ENCODE data around the gene KRT74.

The KRT74 gene

GRCh38 chr12:52581481-52581880, 7.8 kb upstream of the KRT74 start:
- no peak for TF ChIP-seq CTCF (conservative IDR thresholded peaks at IDR 0.05)
- TF ChIP-seq ZFX (IDR thresholded peaks at IDR 0.05): no peak
- H3K27ac ChIP-seq: no peak overlapping the region

- TF ChIP-seq CTCF (conservative IDR thresholded peaks at IDR 0.05): no peak
- no peak overlapping the region for H3K27ac ChIP-seq
These were observed 7.4 kb upstream of the KRT74 start for GRCh38 chr12:52581066-52581465.

GRCh38 chr12:52580496-52580895, 6.9 kb upstream of the KRT74 start:
- TF ChIP-seq CTCF (conservative IDR thresholded peaks at IDR 0.05): no peak
- TF ChIP-seq ZFX (IDR thresholded peaks at IDR 0.05): no peak
- no peak overlapping the region for H3K27ac ChIP-seq

GRCh38 chr12:52579468-52580465, 6.1 kb upstream of the KRT74 start:
- H3K27ac ChIP-seq: no peak overlapping the region

GRCh38 chr12:52578469-52578868, 4.8 kb upstream of the KRT74 start:
- no peak for TF ChIP-seq CTCF (conservative IDR thresholded peaks at IDR 0.05)
- no peak for TF ChIP-seq ZFX (IDR thresholded peaks at IDR 0.05)

More at GRCh38 chr12:52579468-52580465, 6.1 kb upstream of the KRT74 start:
- TF ChIP-seq CTCF (conservative IDR thresholded peaks at IDR 0.05) (no peak), ZFX (IDR thresholded peaks at IDR 0.05) (no peak)

GRCh38 chr12:52577316-52577715, 3.7 kb upstream of the KRT74 start:
- TF ChIP-seq ZFX (IDR thresholded peaks at IDR 0.05) (no peak), CTCF (conservative IDR thresholded peaks at IDR 0.05) (no peak)
- no peak overlapping the region for H3K27ac ChIP-seq

More at GRCh38 chr12:52578469-52578868, 4.8 kb upstream of the KRT74 start:
- H3K27ac ChIP-seq: no peak overlapping the region

- no peak for TF ChIP-seq ZFX (IDR thresholded peaks at IDR 0.05)
- H3K27ac ChIP-seq: no peak overlapping the region
These were observed 2.3 kb upstream of the KRT74 start for GRCh38 chr12:52575948-52576347.

Data from C4-2B (cell line).